Astrocyte (in vitro differentiated cells and primary cell): ENCODE measurements around the gene ZNF786.

Source experiments
- CTCF ChIP-seq: IDR thresholded peaks from 2 replicates; pipeline ENCODE4 v1.5.1; 2011; ENCODE audit warnings: low read depth, mild to moderate bottlenecking, inconsistent platforms, low read length, moderate library complexity; ENCODE audit not compliant: insufficient read depth
- EZH2 ChIP-seq: IDR thresholded peaks from 2 replicates; pipeline ENCODE4 v1.6.1; 2012; ENCODE audit warnings: mild to moderate bottlenecking, low read length, inconsistent platforms; ENCODE audit not compliant: insufficient read depth

GRCh38 chr7:149081914-149082313, 8.6 kb downstream of the ZNF786 start:
- TF ChIP-seq CTCF (no peak), EZH2 (no peak)
